MM.1S (cell line): ENCODE data around the gene SRA1.

Source experiments
- CTCF ChIP-seq: fragments of 300-600 bp; sonication (generic); IDR thresholded peaks from 2 replicates; pipeline ENCODE4 v1.5.1; 2016; ENCODE audit warnings: antibody characterized with exemption, low read length, mixed read lengths
- EZH2 ChIP-seq: fragments of 300-600 bp; sonication (generic); optimal IDR thresholded peaks from 2 replicates; pipeline ENCODE3; 2017; ENCODE audit warnings: low read depth, mild to moderate bottlenecking, antibody characterized with exemption, low read length, mixed read lengths
- EZH2phosphoT487 ChIP-seq: fragments of 300-600 bp; sonication (generic); IDR thresholded peaks from 2 replicates; pipeline ENCODE4 v1.6.1; 2018; ENCODE audit warnings: antibody characterized with exemption, low read length

- TF ChIP-seq CTCF, result no peak
- no peak for TF ChIP-seq EZH2phosphoT487
- TF ChIP-seq EZH2, result no peak
Measured at GRCh38 chr5:140564196-140565023, 7.1 kb upstream of the SRA1 start, which contains the start of the genes APBB3 and SLC35A4.
